ENCODE measurements around the gene HES4.

DNA sequence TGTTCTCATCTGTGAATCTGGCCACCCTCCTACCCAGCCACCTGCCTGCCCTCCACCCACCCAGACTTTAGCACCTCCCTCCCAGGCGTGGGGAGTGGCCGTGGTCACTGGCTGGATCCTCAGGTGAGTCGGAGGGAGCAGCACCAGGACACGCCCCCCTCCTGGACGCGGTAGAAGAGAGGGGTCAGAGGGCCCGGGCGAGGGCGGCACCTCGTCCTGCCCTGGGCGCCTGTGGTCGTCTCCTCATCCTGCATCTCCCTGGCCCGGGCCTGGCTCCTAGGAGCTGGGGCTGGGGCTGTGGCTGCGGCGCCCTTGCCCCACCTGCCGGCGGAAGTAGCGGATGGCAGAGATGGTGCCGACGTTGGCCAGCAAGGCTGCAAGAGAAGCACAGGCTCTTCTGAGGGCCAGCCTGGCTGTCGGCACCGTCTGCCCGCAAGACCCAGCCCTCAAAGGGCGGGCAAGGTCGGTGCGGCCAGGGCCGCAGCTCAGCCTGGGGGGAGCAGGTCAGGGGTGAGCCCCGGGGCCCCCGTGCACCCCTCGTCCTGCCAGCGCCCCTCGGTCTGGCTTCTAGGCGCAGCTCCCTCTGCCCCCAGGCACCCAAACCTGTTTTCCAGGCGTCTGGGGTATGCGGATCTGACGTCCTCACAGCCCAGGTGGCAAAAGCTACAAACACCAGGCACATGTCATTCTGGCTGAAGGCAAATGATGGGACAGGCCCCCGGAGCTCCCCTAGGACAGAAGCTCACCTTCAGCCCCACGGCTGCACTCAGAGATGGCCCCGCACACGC is 23.8 kb downstream of the HES4 start:
- no peak for TF ChIP-seq POLR2A (IDR thresholded peaks at IDR 0.05; ENCODE audit: low read length)
- TF ChIP-seq GATA1 (IDR thresholded peaks at IDR 0.05; ENCODE audit: low read depth, low read length) = no peak
